ENCODE measurements around the gene MTCL1. TPM values are rescaled to one million over a fixed set of nuclear protein-coding genes. Genes with fewer than 3 reads are reported as not detected.
A peak's percentile ranks its signal among the peaks of the same experiment; 100 is the strongest.

The MTCL1 gene
- total RNA-seq, 1 donor from 2014 or later = 100 TPM

GRCh38 chr18:8794934-8795280 is 89.6 kb downstream of the MTCL1 start:
- Mint-ChIP-seq H3K36me3 (ENCODE audit: unreplicated experiment) (no peaks in the 10 kb centered on the region), H3K4me1 (ENCODE audit: low read depth, unreplicated experiment) (peaks cover 40% of the 10 kb centered on the region), H3K27ac (ENCODE audit: unreplicated experiment) (peak overlapping the region; percentile 12)

GRCh38 chr18:8795586-8796325 is 90.4 kb downstream of the MTCL1 start:
- H3K27me3 Mint-ChIP-seq (ENCODE audit: unreplicated experiment) = peaks cover 7% of the 10 kb centered on the region
- no peak overlapping the region for H3K27ac Mint-ChIP-seq (ENCODE audit: unreplicated experiment)
- peaks cover 3% of the 10 kb centered on the region for H3K9me3 Mint-ChIP-seq (ENCODE audit: unreplicated experiment)
- TF ChIP-seq CTCF (IDR thresholded peaks at IDR 0.05; ENCODE audit: partially characterized antibody, unreplicated experiment) = no peak
- no peaks in the 10 kb centered on the region for H3K36me3 Mint-ChIP-seq (ENCODE audit: unreplicated experiment)
- H3K4me1 Mint-ChIP-seq (ENCODE audit: low read depth, unreplicated experiment) = peaks cover 40% of the 10 kb centered on the region
- no peak for DNase-seq
- H3K4me3 Mint-ChIP-seq (ENCODE audit: unreplicated experiment) = no peak overlapping the region

More at GRCh38 chr18:8794934-8795280, 89.6 kb downstream of the MTCL1 start:
- no peak overlapping the region for H3K4me3 Mint-ChIP-seq (ENCODE audit: unreplicated experiment)
- TF ChIP-seq CTCF (IDR thresholded peaks at IDR 0.05; ENCODE audit: partially characterized antibody, unreplicated experiment) = no peak
- H3K27me3 Mint-ChIP-seq (ENCODE audit: unreplicated experiment) = peaks cover 7% of the 10 kb centered on the region
- H3K9me3 Mint-ChIP-seq (ENCODE audit: unreplicated experiment) = peaks cover 1% of the 10 kb centered on the region
- DNase-seq = no peak

GRCh38 chr18:8797206-8797605 is 91.8 kb downstream of the MTCL1 start:
- Mint-ChIP-seq H3K9me3 (ENCODE audit: unreplicated experiment) (peaks cover 3% of the 10 kb centered on the region), H3K4me3 (ENCODE audit: unreplicated experiment) (no peak overlapping the region), H3K27ac (ENCODE audit: unreplicated experiment) (peak overlapping the region; percentile 42), H3K27me3 (ENCODE audit: unreplicated experiment) (peaks cover 6% of the 10 kb centered on the region), H3K36me3 (ENCODE audit: unreplicated experiment) (no peaks in the 10 kb centered on the region), H3K4me1 (ENCODE audit: low read depth, unreplicated experiment) (peaks cover 36% of the 10 kb centered on the region)
- TF ChIP-seq CTCF (IDR thresholded peaks at IDR 0.05; ENCODE audit: partially characterized antibody, unreplicated experiment) = no peak
- DNase-seq = no peak

- H3K9me3 Mint-ChIP-seq (ENCODE audit: unreplicated experiment) = peaks cover 3% of the 10 kb centered on the region
- H3K4me3 Mint-ChIP-seq (ENCODE audit: unreplicated experiment) = no peak overlapping the region
- TF ChIP-seq CTCF (IDR thresholded peaks at IDR 0.05; ENCODE audit: partially characterized antibody, unreplicated experiment) = no peak
- peaks cover 25% of the 10 kb centered on the region for H3K4me1 Mint-ChIP-seq (ENCODE audit: low read depth, unreplicated experiment)
- DNase-seq = peak; percentile 36
- H3K36me3 Mint-ChIP-seq (ENCODE audit: unreplicated experiment) = no peaks in the 10 kb centered on the region
- peaks cover 3% of the 10 kb centered on the region for H3K27me3 Mint-ChIP-seq (ENCODE audit: unreplicated experiment)
- H3K27ac Mint-ChIP-seq (ENCODE audit: unreplicated experiment) = no peak overlapping the region
Measured at GRCh38 chr18:8799001-8799400, 93.6 kb downstream of the MTCL1 start.

- Mint-ChIP-seq H3K27me3 (ENCODE audit: unreplicated experiment) (peaks cover 1% of the 10 kb centered on the region), H3K27ac (ENCODE audit: unreplicated experiment) (peak overlapping the region; percentile 43), H3K9me3 (ENCODE audit: unreplicated experiment) (peaks cover 1% of the 10 kb centered on the region), H3K4me1 (ENCODE audit: low read depth, unreplicated experiment) (peaks cover 19% of the 10 kb centered on the region), H3K36me3 (ENCODE audit: unreplicated experiment) (no peaks in the 10 kb centered on the region), H3K4me3 (ENCODE audit: unreplicated experiment) (no peak overlapping the region)
- DNase-seq = no peak
- TF ChIP-seq CTCF (IDR thresholded peaks at IDR 0.05; ENCODE audit: partially characterized antibody, unreplicated experiment) = no peak
Measured at GRCh38 chr18:8799596-8800441, 94.5 kb downstream of the MTCL1 start.

Data from glutamatergic neuron (in vitro differentiated cells).